ENCODE results near the gene ETV3L. TPM values are rescaled to one million over a fixed set of nuclear protein-coding genes. Genes with fewer than 3 reads are reported as not detected.
"Not testable (repeated sequence)": the region's sequence is repeated elsewhere in the genome, so short reads cannot be mapped to it uniquely, and the experiment has no call there.

Gene ETV3L
- polyA plus RNA-seq, 3 donors = not detected

GRCh38 chr1:157105988-157106812 is 6.6 kb upstream of the ETV3L start:
- DNase-seq (ENCODE audit: low read depth in 3 of 3, low spot score in 2 of 3) = no peak

DNA sequence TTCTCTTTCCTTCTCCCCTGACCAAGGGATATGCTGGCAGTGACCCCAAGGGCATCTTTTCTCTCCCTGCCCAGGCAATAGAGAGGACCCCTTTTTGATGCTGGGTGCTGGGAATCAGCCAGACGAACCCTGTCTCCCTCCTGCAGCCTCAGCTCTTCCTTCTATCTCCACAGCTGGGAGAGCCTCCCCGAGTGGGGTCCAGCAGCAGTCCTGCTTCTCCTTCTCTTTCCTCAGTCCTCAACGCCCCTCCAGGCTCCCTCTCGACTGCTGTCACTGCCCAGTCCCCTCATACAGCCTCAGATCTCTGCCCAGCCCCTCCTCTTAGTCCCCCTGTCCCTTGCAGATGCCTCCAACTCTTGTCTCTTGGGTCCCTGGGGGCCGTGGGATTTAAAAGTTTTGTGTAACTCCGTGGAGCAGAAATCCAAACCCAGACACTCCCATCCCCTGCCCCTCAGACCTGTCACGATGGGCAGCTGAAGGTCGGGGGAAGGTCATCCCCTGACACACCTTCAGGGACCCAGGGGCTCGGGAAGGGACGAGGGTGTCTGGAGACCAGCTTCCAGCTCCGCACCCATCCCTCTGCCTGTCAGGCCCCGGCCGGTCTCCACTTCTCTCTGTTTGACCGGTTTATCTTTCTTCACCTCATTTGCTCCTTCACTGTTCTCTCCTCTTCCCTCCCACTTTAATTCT is 5.8 kb upstream of the ETV3L start:
- no peak for DNase-seq (ENCODE audit: low read depth in 3 of 3, low spot score in 2 of 3)

GRCh38 chr1:157104598-157105293 is 5.1 kb upstream of the ETV3L start:
- no peak for DNase-seq (ENCODE audit: low read depth in 3 of 3, low spot score in 2 of 3)

GRCh38 chr1:157103268-157103667 is 3.7 kb upstream of the ETV3L start:
- no peak for DNase-seq (ENCODE audit: low read depth in 3 of 3, low spot score in 2 of 3)

- no peak for DNase-seq (ENCODE audit: low read depth in 3 of 3, low spot score in 2 of 3)
Observed at GRCh38 chr1:157101149-157101548, 1.5 kb upstream of the ETV3L start.

DNA sequence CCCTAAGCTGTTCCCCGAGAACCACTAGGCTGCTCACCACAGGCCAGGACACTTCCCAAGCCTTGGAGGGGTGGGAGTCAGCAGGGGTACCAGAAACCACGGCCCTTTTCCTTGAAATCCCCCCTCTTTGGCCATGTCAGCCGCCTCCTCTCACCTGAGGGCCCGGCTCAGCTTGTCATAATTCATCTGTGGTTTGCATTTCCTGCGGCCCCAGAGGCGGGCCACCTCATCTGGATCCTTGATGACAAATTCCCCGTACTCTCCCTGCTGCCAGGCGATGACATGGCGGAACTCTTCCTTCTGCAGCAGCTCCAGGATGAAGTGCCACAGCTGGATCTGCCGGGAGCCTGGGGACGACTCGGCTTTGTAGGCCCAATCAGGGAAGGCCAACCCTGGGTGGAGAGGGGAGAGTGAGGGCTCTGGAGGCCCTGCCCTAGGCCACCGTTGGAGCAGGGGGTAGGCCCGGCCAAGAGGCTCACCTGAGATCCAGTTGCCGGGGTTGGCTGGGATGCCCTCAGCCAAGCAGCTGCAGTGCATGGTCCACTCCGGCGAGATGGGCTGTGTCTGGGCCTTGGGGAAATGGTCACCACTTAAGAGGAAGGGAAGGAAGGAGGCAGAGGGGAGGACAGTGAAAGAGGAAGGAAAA is 498 bp downstream of the ETV3L start:
- DNase-seq (ENCODE audit: low read depth in 3 of 3, low spot score in 2 of 3) = not testable (repeated sequence)

DNA sequence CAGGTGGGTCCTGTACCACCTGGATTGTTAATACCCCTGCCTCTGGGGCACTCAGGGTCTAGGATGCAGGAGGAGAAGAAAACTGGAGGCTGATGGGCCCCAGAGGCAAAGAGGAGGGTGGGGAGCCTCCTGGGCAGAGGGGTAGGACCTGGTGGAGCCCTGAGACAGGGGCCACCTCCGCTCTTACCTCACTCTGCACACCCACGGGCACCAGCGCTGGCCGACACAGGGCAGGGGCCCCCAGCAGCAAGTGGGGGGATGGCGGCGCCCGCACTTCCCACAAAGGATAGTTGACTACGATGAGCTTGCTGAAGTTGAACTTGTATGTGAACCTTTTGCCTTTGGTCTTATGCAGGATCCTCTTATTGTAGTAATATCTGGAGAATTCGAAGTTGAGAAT is 1.1 kb downstream of the ETV3L start:
- no peak for DNase-seq (ENCODE audit: low read depth in 3 of 3, low spot score in 2 of 3)

GRCh38 chr1:157097692-157098091 is 1.9 kb downstream of the ETV3L start:
- DNase-seq (ENCODE audit: low read depth in 3 of 3, low spot score in 2 of 3) = no peak

- DNase-seq (ENCODE audit: low read depth in 3 of 3, low spot score in 2 of 3) = no peak
Observed at GRCh38 chr1:157096881-157097280, 2.7 kb downstream of the ETV3L start.

- DNase-seq (ENCODE audit: low read depth in 3 of 3, low spot score in 2 of 3) = no peak
Observed at GRCh38 chr1:157095551-157095950, 4.1 kb downstream of the ETV3L start.

GRCh38 chr1:157095091-157095490 is 4.5 kb downstream of the ETV3L start:
- DNase-seq (ENCODE audit: low read depth in 3 of 3, low spot score in 2 of 3) = no peak

DNA sequence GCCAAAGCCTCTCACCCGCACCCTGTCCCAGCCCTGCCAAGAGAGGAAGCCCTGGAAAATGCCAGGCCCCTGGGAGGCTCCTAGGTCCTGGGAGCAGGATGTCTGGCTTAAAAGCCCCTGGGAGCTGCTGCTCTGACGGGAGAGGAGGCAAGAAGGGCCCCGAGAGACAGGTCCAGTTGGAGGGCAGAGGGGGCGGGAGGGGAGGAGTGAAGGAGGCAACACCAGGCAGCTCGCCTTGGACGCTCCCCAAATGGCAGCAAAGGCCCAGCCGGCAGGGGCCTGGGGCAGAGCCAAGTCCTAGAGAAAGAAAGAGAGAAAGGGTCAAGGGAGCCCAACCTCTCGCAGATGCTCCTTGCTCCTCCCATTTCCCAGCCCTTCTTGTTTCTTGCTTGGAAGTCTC is 6.8 kb downstream of the ETV3L start:
- DNase-seq (ENCODE audit: low read depth in 3 of 3, low spot score in 2 of 3) = no peak

- DNase-seq (ENCODE audit: low read depth in 3 of 3, low spot score in 2 of 3) = no peak
Observed at GRCh38 chr1:157091668-157092273, 7.8 kb downstream of the ETV3L start.

DNA sequence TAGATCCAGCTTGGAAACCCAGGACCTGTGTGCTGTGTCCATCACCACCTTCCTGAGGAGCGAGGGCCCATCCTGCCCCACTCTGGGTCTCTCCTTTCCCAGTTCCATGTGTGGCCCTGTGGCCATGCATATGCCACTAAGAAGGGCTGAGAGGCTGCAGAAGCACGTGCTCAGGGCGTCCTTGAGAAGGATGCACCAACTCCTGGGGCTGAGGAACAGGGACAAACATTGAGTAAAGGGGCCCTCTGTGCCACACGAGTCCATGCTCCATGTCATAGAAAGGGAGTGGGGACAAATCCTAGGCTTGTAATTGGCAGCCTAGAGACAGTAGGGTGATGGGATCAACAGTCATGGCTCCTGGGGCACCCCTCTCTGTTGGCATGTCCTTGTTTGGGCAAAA is 8.4 kb downstream of the ETV3L start:
- DNase-seq (ENCODE audit: low read depth in 3 of 3, low spot score in 2 of 3) = no peak

DNA sequence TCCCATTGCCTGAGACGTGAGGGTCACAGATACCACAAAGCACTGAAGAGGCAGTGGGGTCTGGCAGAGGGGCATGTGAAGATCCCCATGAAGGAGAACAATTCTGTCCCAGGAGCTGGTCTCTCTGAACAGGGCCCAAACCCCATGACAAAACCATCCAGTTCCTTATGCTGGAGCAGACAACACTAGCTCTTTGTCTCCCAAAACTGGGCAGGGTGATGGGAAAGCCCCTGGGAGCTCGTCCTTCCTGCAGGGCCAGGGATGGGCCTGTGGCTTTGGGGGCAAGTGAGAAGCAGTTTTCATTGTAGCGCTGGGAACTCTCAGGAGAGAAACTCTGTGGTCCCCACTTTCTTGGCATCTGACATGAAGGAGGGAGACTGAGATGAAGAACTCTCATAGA is 8.8 kb downstream of the ETV3L start:
- DNase-seq (ENCODE audit: low read depth in 3 of 3, low spot score in 2 of 3) = no peak

GRCh38 chr1:157090196-157090647 is 9.4 kb downstream of the ETV3L start:
- peak; percentile 73 to 75 (median 73) for DNase-seq (ENCODE audit: low read depth in 3 of 3, low spot score in 2 of 3)

GRCh38 chr1:157089789-157090188 is 9.8 kb downstream of the ETV3L start:
- no peak for DNase-seq (ENCODE audit: low read depth in 3 of 3, low spot score in 2 of 3)

GRCh38 chr1:157088607-157089006 is 11.0 kb downstream of the ETV3L start:
- DNase-seq (ENCODE audit: low read depth in 3 of 3, low spot score in 2 of 3) = no peak

- no peak for DNase-seq (ENCODE audit: low read depth in 3 of 3, low spot score in 2 of 3)
Observed at GRCh38 chr1:157087030-157087429, 12.6 kb downstream of the ETV3L start.

GRCh38 chr1:157086299-157086698 is 13.3 kb downstream of the ETV3L start:
- no peak for DNase-seq (ENCODE audit: low read depth in 3 of 3, low spot score in 2 of 3)

- DNase-seq (ENCODE audit: low read depth in 3 of 3, low spot score in 2 of 3) = no peak
Observed at GRCh38 chr1:157085421-157085820, 14.2 kb downstream of the ETV3L start.

Data from right renal cortex interstitium (tissue), 3 donors.